ENCODE data around the gene HS2ST1. TPM values are rescaled to one million over a fixed set of nuclear protein-coding genes. Genes with fewer than 3 reads are reported as not detected.

Gene HS2ST1
- total and polyA plus RNA-seq, 2 donors (not counting 3 experiments of a cell fraction or from before 2014, with no cell fraction given), result 5.5 to 31.2 TPM

DNA sequence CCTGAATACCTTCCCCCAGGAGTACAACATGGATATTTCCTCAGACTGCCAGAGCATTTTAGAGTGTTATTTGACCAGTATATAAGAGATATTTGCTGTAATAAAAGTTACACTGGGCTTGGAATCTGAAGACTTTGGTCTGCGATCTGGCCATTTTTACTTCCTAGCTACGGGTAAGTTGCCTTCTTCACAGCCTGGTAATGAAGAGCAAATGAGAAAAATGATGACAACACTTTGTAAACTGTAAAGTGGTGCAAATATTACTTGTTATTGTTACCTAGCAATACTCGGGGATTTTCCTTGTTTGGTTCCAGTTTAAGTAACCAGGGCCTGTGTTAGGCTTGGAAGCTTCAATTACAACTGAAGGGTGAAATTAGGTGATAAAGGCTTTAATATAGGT is 233.4 kb downstream of the HS2ST1 start:
- no peak for DNase-seq (ENCODE audit: low read depth, low spot score)
- POLR2A ChIA-PET, result no interaction called here
- Histone ChIP-seq H3K27me3 (ENCODE audit: control insufficient read depth in 2 of 2, insufficient read depth in 2 of 2, low read length in 2 of 2) (peaks cover 8 to 18% of the 10 kb centered on the region in 2 experiments), H3K4me1 (ENCODE audit: control insufficient read depth, extremely low read depth, insufficient read depth, low read length) (peaks cover 19% of the 10 kb centered on the region), H2AFZ (ENCODE audit: low read depth, low read length) (no peak overlapping the region), H4K20me1 (replicated peaks; ENCODE audit: control insufficient read depth, extremely low read depth, insufficient read depth, low read length) (no peaks in the 10 kb centered on the region), H3K36me3 (ENCODE audit: control insufficient read depth in 2 of 2, extremely low read depth in 1 of 2, insufficient read depth in 2 of 2, low read length in 2 of 2) (no peaks in the 10 kb centered on the region), H3K9me3 (replicated peaks; ENCODE audit: control insufficient read depth, insufficient read depth, low read length) (no peaks in the 10 kb centered on the region), H3K9me1 (replicated peaks; ENCODE audit: control insufficient read depth, extremely low read depth, insufficient read depth, low read length) (no peaks in the 10 kb centered on the region), H3K79me2 (ENCODE audit: control insufficient read depth, insufficient read depth, low read length) (no peaks in the 10 kb centered on the region), H3K27ac (ENCODE audit: insufficient read depth, low read depth, low read length) (no peak overlapping the region), H3K9ac (replicated peaks; ENCODE audit: extremely low read depth, insufficient read depth, low read length) (no peak overlapping the region), H3K4me3 (replicated peaks in 1 of 3; ENCODE audit: insufficient read depth in 1 of 3, low read depth in 1 of 3, low read length in 3 of 3) (no peak overlapping the region), H3K4me2 (ENCODE audit: insufficient read depth, low read length) (no peak overlapping the region)
- TF ChIP-seq POLR2A (IDR thresholded peaks at IDR 0.05; ENCODE audit: low read depth, low read length) (no peak), MYC (IDR thresholded peaks at IDR 0.05; ENCODE audit: low read depth, low read length) (no peak), GATA2 (IDR thresholded peaks at IDR 0.05; ENCODE audit: insufficient read depth, insufficient read length, low read depth, low read length) (no peak), FOS (IDR thresholded peaks at IDR 0.05; ENCODE audit: borderline replicate concordance, insufficient read depth, low read length) (no peak), JUN (IDR thresholded peaks at IDR 0.05; ENCODE audit: borderline replicate concordance, insufficient read depth, insufficient read length, low read depth) (no peak), EZH2 (IDR thresholded peaks at IDR 0.05; ENCODE audit: borderline replicate concordance, low read depth, low read length, severe bottlenecking) (no peak), POLR2AphosphoS5 (IDR thresholded peaks at IDR 0.05; ENCODE audit: insufficient read depth, low read depth, low read length) (no peak)
- TF ChIP-seq, protein P1, sequence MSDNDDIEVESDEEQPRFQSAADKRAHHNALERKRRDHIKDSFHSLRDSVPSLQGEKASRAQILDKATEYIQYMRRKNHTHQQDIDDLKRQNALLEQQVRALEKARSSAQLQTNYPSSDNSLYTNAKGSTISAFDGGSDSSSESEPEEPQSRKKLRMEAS (IDR thresholded peaks at IDR 0.05; ENCODE audit: insufficient read depth, insufficient read length), result no peak
- TF ChIP-seq, protein P2, sequence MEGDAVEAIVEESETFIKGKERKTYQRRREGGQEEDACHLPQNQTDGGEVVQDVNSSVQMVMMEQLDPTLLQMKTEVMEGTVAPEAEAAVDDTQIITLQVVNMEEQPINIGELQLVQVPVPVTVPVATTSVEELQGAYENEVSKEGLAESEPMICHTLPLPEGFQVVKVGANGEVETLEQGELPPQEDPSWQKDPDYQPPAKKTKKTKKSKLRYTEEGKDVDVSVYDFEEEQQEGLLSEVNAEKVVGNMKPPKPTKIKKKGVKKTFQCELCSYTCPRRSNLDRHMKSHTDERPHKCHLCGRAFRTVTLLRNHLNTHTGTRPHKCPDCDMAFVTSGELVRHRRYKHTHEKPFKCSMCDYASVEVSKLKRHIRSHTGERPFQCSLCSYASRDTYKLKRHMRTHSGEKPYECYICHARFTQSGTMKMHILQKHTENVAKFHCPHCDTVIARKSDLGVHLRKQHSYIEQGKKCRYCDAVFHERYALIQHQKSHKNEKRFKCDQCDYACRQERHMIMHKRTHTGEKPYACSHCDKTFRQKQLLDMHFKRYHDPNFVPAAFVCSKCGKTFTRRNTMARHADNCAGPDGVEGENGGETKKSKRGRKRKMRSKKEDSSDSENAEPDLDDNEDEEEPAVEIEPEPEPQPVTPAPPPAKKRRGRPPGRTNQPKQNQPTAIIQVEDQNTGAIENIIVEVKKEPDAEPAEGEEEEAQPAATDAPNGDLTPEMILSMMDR (IDR thresholded peaks at IDR 0.05; ENCODE audit: extremely low read depth in 1 of 2, insufficient read depth in 1 of 2, low read depth in 1 of 2, low read length in 2 of 2), result no peak
- intact Hi-C loops (cut with micrococcal nuclease), result no loop called here
- dilution Hi-C loops (cut with MboI; ENCODE audit: extremely low pct_ligation_motif_present, low sequenced_read_pairs), result no loop called here
- no peak for FAIRE-seq
- BruUV-seq (replicated peaks), result no TSS peak
- CTCF ChIA-PET, result no interaction called here
